Measurements from ENCODE around the gene INPP5F. TPM values are rescaled to one million over a fixed set of nuclear protein-coding genes. Genes with fewer than 3 reads are reported as not detected.

The INPP5F gene
- total RNA-seq, 2 donors from 2014 or later = 17.1 to 23.7 TPM

DNA sequence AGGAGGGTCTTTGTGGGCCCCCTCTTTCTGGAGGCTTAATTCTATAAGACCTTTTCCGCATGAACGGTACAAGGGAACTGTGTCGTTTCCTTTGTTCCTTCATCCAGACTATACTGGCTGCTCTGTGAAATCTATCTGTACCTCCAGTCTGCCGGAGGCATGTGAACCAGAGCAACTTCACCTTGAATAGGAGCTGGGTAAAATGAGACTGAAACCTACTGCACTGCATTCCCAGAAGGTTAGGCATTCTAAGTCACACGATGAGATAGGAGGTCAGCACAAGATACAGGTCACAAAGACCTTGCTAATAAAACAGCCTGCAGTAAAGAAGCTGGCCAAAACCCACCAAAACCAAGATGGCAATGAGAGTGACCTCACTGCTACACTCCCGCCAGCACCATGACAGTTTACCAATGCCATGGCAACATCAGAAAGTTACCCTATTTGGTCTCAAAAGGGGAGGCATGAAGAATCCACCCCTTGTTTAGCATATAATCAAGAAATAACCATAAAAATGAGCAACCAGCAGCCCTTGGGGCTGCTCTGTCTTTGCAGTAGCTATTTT, 36.8 kb upstream of the INPP5F start:
- TF ChIP-seq, protein P1, sequence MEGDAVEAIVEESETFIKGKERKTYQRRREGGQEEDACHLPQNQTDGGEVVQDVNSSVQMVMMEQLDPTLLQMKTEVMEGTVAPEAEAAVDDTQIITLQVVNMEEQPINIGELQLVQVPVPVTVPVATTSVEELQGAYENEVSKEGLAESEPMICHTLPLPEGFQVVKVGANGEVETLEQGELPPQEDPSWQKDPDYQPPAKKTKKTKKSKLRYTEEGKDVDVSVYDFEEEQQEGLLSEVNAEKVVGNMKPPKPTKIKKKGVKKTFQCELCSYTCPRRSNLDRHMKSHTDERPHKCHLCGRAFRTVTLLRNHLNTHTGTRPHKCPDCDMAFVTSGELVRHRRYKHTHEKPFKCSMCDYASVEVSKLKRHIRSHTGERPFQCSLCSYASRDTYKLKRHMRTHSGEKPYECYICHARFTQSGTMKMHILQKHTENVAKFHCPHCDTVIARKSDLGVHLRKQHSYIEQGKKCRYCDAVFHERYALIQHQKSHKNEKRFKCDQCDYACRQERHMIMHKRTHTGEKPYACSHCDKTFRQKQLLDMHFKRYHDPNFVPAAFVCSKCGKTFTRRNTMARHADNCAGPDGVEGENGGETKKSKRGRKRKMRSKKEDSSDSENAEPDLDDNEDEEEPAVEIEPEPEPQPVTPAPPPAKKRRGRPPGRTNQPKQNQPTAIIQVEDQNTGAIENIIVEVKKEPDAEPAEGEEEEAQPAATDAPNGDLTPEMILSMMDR (IDR thresholded peaks at IDR 0.05) = no peak
- no peak for ATAC-seq (ENCODE audit: insufficient number of reproducible peaks, low FRiP score, low read depth)

DNA sequence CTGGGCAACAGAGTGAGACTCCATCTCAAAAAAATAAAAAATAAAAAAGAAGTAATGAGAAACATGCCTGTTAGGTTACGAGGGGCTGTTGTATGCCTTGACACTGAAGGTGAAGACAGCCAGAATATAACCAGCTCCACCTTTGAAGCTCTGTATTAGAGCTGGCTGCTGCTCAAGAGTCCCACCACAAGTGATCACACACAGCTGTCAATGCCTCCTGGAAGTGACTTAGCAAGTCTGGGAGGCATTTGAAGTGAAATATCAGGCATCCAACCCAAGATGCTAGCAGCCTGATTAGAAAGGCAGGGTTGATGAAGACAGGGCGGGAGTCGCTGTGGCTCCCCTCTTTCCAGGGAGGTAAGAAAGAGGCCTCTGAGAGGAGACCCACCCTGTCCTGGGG, 34.1 kb upstream of the INPP5F start:
- no peak for ATAC-seq (ENCODE audit: insufficient number of reproducible peaks, low FRiP score, low read depth)
- H3K36me3 ChIP-seq = no peaks in the 10 kb centered on the region
- TF ChIP-seq, protein P1 (IDR thresholded peaks at IDR 0.05) = no peak
- H3K9me3 ChIP-seq = no peaks in the 10 kb centered on the region
- DNase-seq (ENCODE audit: low spot score) = no peak
- H3K4me3 ChIP-seq = no peak overlapping the region
- no peak overlapping the region for H3K27ac ChIP-seq
- no peaks in the 10 kb centered on the region for H3K27me3 ChIP-seq (replicated peaks; ENCODE audit: insufficient read depth)
- H3K4me1 ChIP-seq (ENCODE audit: control insufficient read depth in 1 of 2, low read depth in 2 of 2) = peaks cover 0 to 8% of the 10 kb centered on the region in 2 donors

More for the DNA sequence above, 36.8 kb upstream of the INPP5F start:
- H3K27me3 ChIP-seq (replicated peaks; ENCODE audit: insufficient read depth) = no peaks in the 10 kb centered on the region
- DNase-seq (ENCODE audit: low spot score) = no peak
- no peak overlapping the region for H3K27ac ChIP-seq
- no peak overlapping the region for H3K4me3 ChIP-seq
- no peaks in the 10 kb centered on the region for H3K9me3 ChIP-seq
- no peaks in the 10 kb centered on the region for H3K36me3 ChIP-seq
- H3K4me1 ChIP-seq (ENCODE audit: control insufficient read depth in 1 of 2, low read depth in 2 of 2) = peaks cover 0 to 9% of the 10 kb centered on the region in 2 donors

DNA sequence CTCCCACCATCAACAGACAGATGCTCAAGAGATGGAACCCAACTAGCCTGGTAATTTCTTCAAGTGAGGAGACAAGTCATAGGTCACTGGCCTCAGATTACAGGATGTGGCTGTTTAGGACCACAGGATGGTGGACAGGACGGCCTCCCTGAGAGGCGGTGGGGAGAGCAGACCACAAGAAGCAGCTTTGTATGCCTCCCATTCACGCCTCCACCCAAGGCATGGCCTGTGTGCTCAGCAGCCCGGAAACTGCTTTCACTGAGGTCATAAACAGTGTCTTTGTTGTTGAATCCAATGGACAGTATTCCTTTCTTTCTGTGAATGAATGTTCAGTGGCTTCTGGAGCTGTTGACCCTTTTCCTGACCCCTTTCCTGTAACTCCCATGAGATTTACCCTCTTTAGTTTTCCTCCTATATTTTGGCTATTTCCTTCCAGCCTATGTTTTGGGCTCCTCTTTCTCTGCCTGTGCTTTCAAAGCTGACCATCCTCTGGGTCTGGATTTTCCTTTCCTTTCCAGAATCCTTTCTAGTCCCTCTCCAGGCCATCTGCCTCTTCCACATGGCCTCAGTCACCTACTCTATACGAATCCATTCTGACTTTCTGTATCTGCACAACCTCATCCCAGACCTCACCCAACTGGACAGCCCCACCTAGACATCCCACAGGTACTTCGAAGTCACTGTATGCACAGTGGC, 32.4 kb upstream of the INPP5F start:
- no peaks in the 10 kb centered on the region for H3K27me3 ChIP-seq (replicated peaks; ENCODE audit: insufficient read depth)
- no peaks in the 10 kb centered on the region for H3K9me3 ChIP-seq
- H3K36me3 ChIP-seq = no peaks in the 10 kb centered on the region
- H3K4me3 ChIP-seq = no peak overlapping the region
- ATAC-seq (ENCODE audit: insufficient number of reproducible peaks, low FRiP score, low read depth) (no peak), DNase-seq (ENCODE audit: low spot score) (no peak)
- H3K27ac ChIP-seq = no peak overlapping the region
- TF ChIP-seq, protein P1 (IDR thresholded peaks at IDR 0.05) = no peak
- H3K4me1 ChIP-seq (ENCODE audit: control insufficient read depth in 1 of 2, low read depth in 2 of 2) = no peaks in the 10 kb centered on the region

DNA sequence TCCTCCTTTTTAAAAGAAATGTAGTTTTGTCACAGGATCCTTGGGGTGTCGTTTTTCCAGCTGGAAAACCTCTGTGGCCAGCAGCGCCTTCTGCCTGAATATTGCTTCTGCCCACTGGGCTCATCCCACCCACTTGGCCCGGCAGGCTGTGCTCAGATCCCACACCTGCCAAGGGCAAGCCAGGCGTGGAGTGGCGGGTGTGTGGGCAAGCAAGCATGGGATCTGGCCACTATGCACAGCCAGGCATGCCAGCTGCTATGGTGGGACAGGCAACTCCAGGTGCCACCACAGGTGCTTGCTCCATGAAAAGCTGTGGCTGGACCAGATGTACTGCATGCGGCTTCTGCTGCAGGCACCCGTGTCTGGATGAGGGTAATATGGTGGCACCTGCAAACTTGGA, 31.2 kb upstream of the INPP5F start:
- Histone ChIP-seq H3K27me3 (replicated peaks; ENCODE audit: insufficient read depth) (no peaks in the 10 kb centered on the region), H3K36me3 (no peaks in the 10 kb centered on the region), H3K27ac (no peak overlapping the region), H3K4me3 (no peak overlapping the region), H3K4me1 (ENCODE audit: control insufficient read depth in 1 of 2, low read depth in 2 of 2) (no peaks in the 10 kb centered on the region), H3K9me3 (no peaks in the 10 kb centered on the region)
- TF ChIP-seq, protein P1 (IDR thresholded peaks at IDR 0.05) = no peak
- DNase-seq (ENCODE audit: low spot score) = no peak
- ATAC-seq (ENCODE audit: insufficient number of reproducible peaks, low FRiP score, low read depth) = no peak

DNA sequence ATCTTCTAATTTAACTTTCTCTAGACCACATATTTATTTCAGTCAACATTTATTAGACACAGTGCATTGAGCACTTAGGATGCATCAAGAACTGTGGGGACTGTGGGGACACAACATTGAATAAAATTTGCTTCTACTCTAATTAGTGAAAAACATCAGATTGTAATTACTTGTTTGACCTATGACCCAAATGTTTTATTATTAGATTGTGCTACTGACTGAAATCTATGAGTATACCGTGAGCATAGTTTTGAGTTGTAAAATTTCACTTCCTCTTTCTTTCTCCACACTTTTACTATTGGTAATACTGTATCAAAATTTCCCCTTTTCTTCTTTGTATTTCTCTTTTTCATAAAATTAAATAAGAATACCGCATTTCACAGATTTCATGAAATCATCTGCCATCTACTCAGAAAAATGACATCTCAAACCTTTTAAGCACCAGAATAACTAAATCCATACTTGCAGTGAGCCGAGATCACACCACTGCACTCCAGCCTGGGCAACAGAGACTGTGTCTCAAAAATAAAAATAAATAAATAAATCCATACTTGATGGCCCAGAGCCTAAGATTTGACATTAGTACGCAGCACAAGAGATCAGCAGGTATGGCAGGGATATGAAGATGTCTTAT, 25.4 kb upstream of the INPP5F start:
- no peaks in the 10 kb centered on the region for H3K27me3 ChIP-seq (replicated peaks; ENCODE audit: insufficient read depth)
- no peak overlapping the region for H3K4me3 ChIP-seq
- H3K27ac ChIP-seq = no peak overlapping the region
- peaks cover under 1 to 5% of the 10 kb centered on the region in 2 donors for H3K4me1 ChIP-seq (ENCODE audit: control insufficient read depth in 1 of 2, low read depth in 2 of 2)
- no peaks in the 10 kb centered on the region for H3K36me3 ChIP-seq
- ATAC-seq (ENCODE audit: insufficient number of reproducible peaks, low FRiP score, low read depth) (no peak), DNase-seq (ENCODE audit: low spot score) (no peak)
- TF ChIP-seq, protein P1 (IDR thresholded peaks at IDR 0.05) = no peak
- H3K9me3 ChIP-seq = no peaks in the 10 kb centered on the region

All from thoracic aorta (tissue), 2 donors.